CD14-positive monocyte (primary cell): ENCODE measurements around the gene MICAL2. TPM values are rescaled to one million over a fixed set of nuclear protein-coding genes. Genes with fewer than 3 reads are reported as not detected.

Source experiments
- DNase-seq, 3 donors: peaks; one replicate each; pipeline ENCODE4 v3.0.0-alpha.2; 2011 to 2022
- H2AFZ ChIP-seq: 2 replicates; pipeline ENCODE4 v1.6.0; 2012; ENCODE audit warnings: mild to moderate bottlenecking, low read depth, low read length, inconsistent platforms; ENCODE audit not compliant: insufficient read depth, poor library complexity, severe bottlenecking
- H3K27ac ChIP-seq, 2 donors: 1 replicate in 1 of 2; 2 replicates in 1 of 2; pipeline ENCODE4 v1.5.1; 2012 to 2013; ENCODE audit warnings: low read length in 2 of 2, control low read depth in 1 of 2, inconsistent platforms in 1 of 2, low read depth in 1 of 2, mild to moderate bottlenecking in 1 of 2
- H3K27me3 ChIP-seq, 2 donors: one replicate each; pipeline versions ENCODE4 v1.6.0 to v1.6.1; 2011 to 2013; ENCODE audit warnings: low read length in 2 of 2; ENCODE audit not compliant: control insufficient read depth in 2 of 2, insufficient read depth in 2 of 2
- H3K36me3 ChIP-seq, 2 donors: replicated peaks in 1 of 2; 1 replicate in 1 of 2; 2 replicates in 1 of 2; pipeline versions ENCODE4 v1.5.1 to v1.6.1; 2012 to 2013; ENCODE audit warnings: low read length in 2 of 2, control low read depth in 1 of 2, inconsistent platforms in 1 of 2, mild to moderate bottlenecking in 1 of 2; ENCODE audit not compliant: insufficient read depth in 2 of 2, control insufficient read depth in 1 of 2
- H3K4me1 ChIP-seq, 2 donors: 1 replicate in 1 of 2; 2 replicates in 1 of 2; pipeline versions ENCODE4 v1.5.1 to v1.6.1; 2012 to 2013; ENCODE audit warnings: low read length in 2 of 2, control low read depth in 1 of 2, inconsistent platforms in 1 of 2, mild to moderate bottlenecking in 1 of 2, moderate library complexity in 1 of 2; ENCODE audit not compliant: insufficient read depth in 2 of 2, control insufficient read depth in 1 of 2
- H3K4me2 ChIP-seq: replicated peaks from 2 replicates; pipeline ENCODE3; 2012; ENCODE audit warnings: low read length, moderate library complexity, mild to moderate bottlenecking; ENCODE audit not compliant: poor library complexity, severe bottlenecking; ENCODE audit errors: extremely low read depth
- H3K4me3 ChIP-seq, 3 experiments: fragments of 200-600 bp in 1 of 3; sonication (generic) in 1 of 3; replicated peaks in 1 of 3; 1 replicate in 2 of 3; 2 replicates in 1 of 3; pipeline ENCODE4 v1.5.1; 2011 to 2013; ENCODE audit warnings: low read length in 3 of 3, mild to moderate bottlenecking in 3 of 3, control low read depth in 2 of 3, low read depth in 2 of 3, inconsistent platforms in 1 of 3, moderate library complexity in 1 of 3
- H3K79me2 ChIP-seq: 2 replicates; pipeline ENCODE4 v1.6.0; 2012; ENCODE audit warnings: mild to moderate bottlenecking, control low read depth, inconsistent platforms, low read length, moderate library complexity; ENCODE audit not compliant: insufficient read depth
- H3K9ac ChIP-seq: 2 replicates; pipeline ENCODE4 v1.6.0; 2017; ENCODE audit warnings: low read length, mild to moderate bottlenecking; ENCODE audit not compliant: insufficient read depth, poor library complexity, severe bottlenecking
- H3K9me3 ChIP-seq, 2 donors: replicated peaks in 1 of 2; 1 replicate in 1 of 2; 2 replicates in 1 of 2; pipeline versions ENCODE4 v1.5.1 to v1.6.1; 2012 to 2013; ENCODE audit warnings: low read length in 2 of 2, control low read depth in 1 of 2; ENCODE audit not compliant: control insufficient read depth in 1 of 2, insufficient read depth in 1 of 2
- H4K20me1 ChIP-seq: 2 replicates; pipeline ENCODE4 v1.6.0; 2012; ENCODE audit warnings: mild to moderate bottlenecking, low read length, control low read depth, moderate library complexity; ENCODE audit not compliant: insufficient read depth
- H3K27ac Mint-ChIP-seq, 7 donors: one replicate each; pipeline ENCODE4 v1.8.0; 2020; ENCODE audit warnings: mild to moderate bottlenecking in 7 of 7, mixed read lengths in 7 of 7, moderate library complexity in 6 of 7, inconsistent platforms in 2 of 7
- H3K27me3 Mint-ChIP-seq, 3 donors: one replicate each; pipeline ENCODE4 v1.8.0; 2021 to 2022; ENCODE audit warnings: low read depth in 3 of 3, mild to moderate bottlenecking in 3 of 3, mixed read lengths in 3 of 3, moderate library complexity in 3 of 3, inconsistent platforms in 1 of 3
- H3K36me3 Mint-ChIP-seq, 2 donors: one replicate each; pipeline ENCODE4 v1.8.0; 2020; ENCODE audit warnings: mixed read lengths in 2 of 2, inconsistent platforms in 1 of 2, mild to moderate bottlenecking in 1 of 2
- H3K4me1 Mint-ChIP-seq: one replicate; pipeline ENCODE4 v1.8.0; 2020; ENCODE audit warnings: mild to moderate bottlenecking, mixed read lengths
- H3K4me3 Mint-ChIP-seq, 2 donors: one replicate each; pipeline ENCODE4 v1.8.0; 2020; ENCODE audit warnings: mild to moderate bottlenecking in 2 of 2, mixed read lengths in 2 of 2, moderate library complexity in 1 of 2
- H3K9me3 Mint-ChIP-seq, 7 donors: one replicate each; pipeline ENCODE4 v1.8.0; 2020 to 2022; ENCODE audit warnings: mixed read lengths in 7 of 7, mild to moderate bottlenecking in 6 of 7, moderate library complexity in 6 of 7, inconsistent platforms in 2 of 7
- WGBS: methylation state at CpG from one replicate; pipeline ENCODE4 v1.1.5; 2013; ENCODE audit warnings: missing lambda C conversion rate; ENCODE audit not compliant: insufficient coverage; 5-methylcytosine and 5-hydroxymethylcytosine counted together
- intact Hi-C, 2 donors: fragments of 100-400 bp; cut with micrococcal nuclease; formaldehyde crosslinking; loops; one replicate each; pipeline versions ENCODE4 v1.15.0 to v1.15.1; 2023
- polyA plus RNA-seq, 3 donors: library from polyadenylated mRNA; depleted of rRNA in 1 of 3; unstranded in 2 of 3; stranded (reverse) in 1 of 3; fragments of 300-500 nt in 2 of 3; fragments of >200 nt in 1 of 3; fragmentation: Illumina TruSeq in 2 of 3; gene quantifications; 1 replicate in 2 of 3; 2 replicates in 1 of 3; pipeline ENCODE4 v1.2.3, GENCODE V29; 2012 to 2021
- TF ChIP-seq, protein P1 (sequence below): fragments of 200-600 bp; IDR thresholded peaks from one replicate; pipeline ENCODE4 v1.8.0; 2022; ENCODE audit warnings: antibody characterized with exemption, mild to moderate bottlenecking

The MICAL2 gene
- polyA plus RNA-seq, 3 donors: 39.8 to 72.5 (median 44.0) TPM

DNA sequence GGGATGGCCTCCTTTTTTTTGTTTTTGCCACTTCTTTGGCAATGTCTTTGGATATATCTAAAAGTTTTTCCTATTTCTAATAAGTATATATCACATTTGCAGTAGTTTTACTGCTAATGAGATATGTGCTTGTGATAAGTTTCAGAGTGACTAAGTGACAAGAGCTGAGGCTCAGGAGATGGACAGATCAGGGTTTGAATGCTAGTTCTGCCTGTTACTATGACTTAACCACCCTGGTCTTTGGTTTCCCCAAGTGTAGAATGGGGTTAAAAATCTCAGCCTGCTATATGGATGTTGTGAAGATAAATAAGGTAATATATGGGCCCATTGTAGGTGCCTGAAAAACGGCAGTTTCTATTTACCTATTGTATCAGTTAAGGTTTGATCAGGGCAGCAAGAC, 9.1 kb upstream of the MICAL2 start:
- no peaks in the 10 kb centered on the region for H3K79me2 ChIP-seq
- H3K9ac ChIP-seq: no peak overlapping the region
- TF ChIP-seq, protein P1, sequence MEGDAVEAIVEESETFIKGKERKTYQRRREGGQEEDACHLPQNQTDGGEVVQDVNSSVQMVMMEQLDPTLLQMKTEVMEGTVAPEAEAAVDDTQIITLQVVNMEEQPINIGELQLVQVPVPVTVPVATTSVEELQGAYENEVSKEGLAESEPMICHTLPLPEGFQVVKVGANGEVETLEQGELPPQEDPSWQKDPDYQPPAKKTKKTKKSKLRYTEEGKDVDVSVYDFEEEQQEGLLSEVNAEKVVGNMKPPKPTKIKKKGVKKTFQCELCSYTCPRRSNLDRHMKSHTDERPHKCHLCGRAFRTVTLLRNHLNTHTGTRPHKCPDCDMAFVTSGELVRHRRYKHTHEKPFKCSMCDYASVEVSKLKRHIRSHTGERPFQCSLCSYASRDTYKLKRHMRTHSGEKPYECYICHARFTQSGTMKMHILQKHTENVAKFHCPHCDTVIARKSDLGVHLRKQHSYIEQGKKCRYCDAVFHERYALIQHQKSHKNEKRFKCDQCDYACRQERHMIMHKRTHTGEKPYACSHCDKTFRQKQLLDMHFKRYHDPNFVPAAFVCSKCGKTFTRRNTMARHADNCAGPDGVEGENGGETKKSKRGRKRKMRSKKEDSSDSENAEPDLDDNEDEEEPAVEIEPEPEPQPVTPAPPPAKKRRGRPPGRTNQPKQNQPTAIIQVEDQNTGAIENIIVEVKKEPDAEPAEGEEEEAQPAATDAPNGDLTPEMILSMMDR: no peak
- Mint-ChIP-seq H3K4me3 (no peak overlapping the region), H3K9me3 (peaks cover 0 to 1% (median 0%) of the 10 kb centered on the region in 7 donors), H3K36me3 (no peaks in the 10 kb centered on the region), H3K4me1 (peaks cover 53% of the 10 kb centered on the region), H3K27me3 (peaks cover 0 to 8% (median 4%) of the 10 kb centered on the region in 3 donors), H3K27ac (no peak overlapping the region)
- no peak overlapping the region for H3K4me2 ChIP-seq
- no peaks in the 10 kb centered on the region for H3K27me3 ChIP-seq
- no peaks in the 10 kb centered on the region for H4K20me1 ChIP-seq
- intact Hi-C loops: no loop called here
- H3K9me3 ChIP-seq: no peaks in the 10 kb centered on the region
- no peak overlapping the region for H3K27ac ChIP-seq
- H2AFZ ChIP-seq: no peak overlapping the region
- no CpG with 5 or more reads among the region's 1 CpG for WGBS
- peaks cover 43% of the 10 kb centered on the region in 2 donors for H3K4me1 ChIP-seq
- no peak for DNase-seq
- no peaks in the 10 kb centered on the region for H3K36me3 ChIP-seq
- H3K4me3 ChIP-seq: no peak overlapping the region

DNA sequence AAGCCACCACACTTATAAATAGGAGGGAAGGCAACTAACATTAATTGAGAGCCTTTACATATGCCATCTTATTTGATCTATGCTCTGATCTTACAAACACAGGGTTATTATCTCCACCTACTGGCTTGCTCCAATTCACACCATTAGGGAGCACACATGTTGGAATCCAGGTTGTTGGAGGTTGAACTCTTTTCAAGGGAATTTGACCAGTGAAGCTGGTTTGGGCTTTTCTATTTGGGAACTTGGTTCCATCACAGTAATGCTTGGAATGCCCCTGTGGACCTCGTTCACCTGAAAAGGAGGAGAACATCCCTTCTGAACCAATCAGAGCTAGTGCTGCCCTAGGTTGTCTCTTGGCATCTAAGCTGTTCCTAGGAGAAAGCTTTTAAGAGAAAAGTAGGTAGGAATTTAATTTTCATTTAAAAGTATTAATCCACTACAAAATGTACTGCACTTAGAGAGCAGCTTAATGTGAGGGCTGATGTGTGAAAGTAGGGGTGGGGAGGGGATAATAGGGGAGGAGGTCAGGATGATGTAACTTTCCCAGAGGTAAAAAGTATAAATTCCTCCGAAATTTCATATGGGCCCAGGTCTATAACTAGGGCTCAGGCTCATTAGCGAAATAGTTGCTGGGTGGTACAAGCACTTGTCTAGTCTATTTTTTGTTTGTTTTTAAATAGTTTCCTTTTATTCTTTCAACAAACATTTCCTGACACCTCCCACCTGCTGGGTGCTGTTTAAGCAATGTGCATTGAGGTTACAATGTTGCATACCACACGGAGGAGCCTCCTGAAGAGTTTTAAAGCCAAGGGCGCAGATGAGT, 7.6 kb upstream of the MICAL2 start:
- Histone ChIP-seq H3K79me2 (no peaks in the 10 kb centered on the region), H3K27me3 (no peaks in the 10 kb centered on the region), H3K36me3 (no peaks in the 10 kb centered on the region), H3K4me3 (no peak overlapping the region), H2AFZ (no peak overlapping the region), H3K4me2 (no peak overlapping the region), H3K9me3 (no peaks in the 10 kb centered on the region), H3K9ac (no peak overlapping the region), H3K4me1 (peaks cover 37 to 41% of the 10 kb centered on the region in 2 donors), H4K20me1 (no peaks in the 10 kb centered on the region), H3K27ac (no peak overlapping the region)
- Mint-ChIP-seq H3K4me3 (no peak overlapping the region), H3K27me3 (peaks cover 0 to 12% (median 4%) of the 10 kb centered on the region in 3 donors), H3K9me3 (peaks cover 0 to 1% (median 0%) of the 10 kb centered on the region in 7 donors), H3K36me3 (no peaks in the 10 kb centered on the region), H3K27ac (peak overlapping the region in 1 of 7 donors; percentile 42), H3K4me1 (peaks cover 51% of the 10 kb centered on the region)
- DNase-seq: no peak
- intact Hi-C loops: no loop called here
- TF ChIP-seq, protein P1: no peak
- WGBS: 65% methylated on average over 2 of the region's 5 CpGs
